ENCODE measurements around the gene KCND1. TPM values are rescaled to one million over a fixed set of nuclear protein-coding genes. Genes with fewer than 3 reads are reported as not detected.

Gene KCND1
- polyA plus RNA-seq, 3 donors = 4.9 TPM; not detected in 2

DNA sequence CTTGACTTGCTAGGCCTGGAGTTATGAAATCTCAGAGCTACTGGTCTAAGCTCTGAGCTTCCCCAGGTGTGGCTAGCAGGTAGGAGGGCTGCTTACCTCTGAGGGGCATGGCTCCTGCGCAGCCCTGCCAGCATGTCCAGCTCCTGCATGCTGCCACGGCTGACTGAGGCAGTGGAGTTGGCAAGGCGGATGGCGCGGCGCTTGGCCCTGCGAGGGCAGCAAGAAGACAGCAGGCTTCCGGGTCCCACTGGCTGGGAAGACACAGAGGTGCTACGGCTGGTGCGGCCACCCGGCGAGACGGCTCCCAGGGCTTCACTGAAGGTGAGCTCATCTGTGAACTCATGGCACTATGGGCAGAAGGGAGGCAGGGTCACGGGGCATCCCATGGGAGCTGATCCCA lies 5.7 kb downstream of the KCND1 start:
- Histone ChIP-seq H3K79me2 (ENCODE audit: insufficient read depth, low read length) (no peaks in the 10 kb centered on the region), H4K20me1 (ENCODE audit: insufficient read depth, low read length) (no peaks in the 10 kb centered on the region), H3K4me3 (replicated peaks in 1 of 3; ENCODE audit: low read depth in 2 of 3, low read length in 3 of 3) (no peak overlapping the region), H3K4me1 (ENCODE audit: control insufficient read depth in 1 of 2, insufficient read depth in 2 of 2, low read length in 2 of 2) (peaks cover 0 to under 1% of the 10 kb centered on the region in 2 donors), H2AFZ (ENCODE audit: insufficient read depth, low read depth, low read length, poor library complexity, severe bottlenecking) (no peak overlapping the region), H3K4me2 (replicated peaks; ENCODE audit: extremely low read depth, low read length, poor library complexity, severe bottlenecking) (no peak overlapping the region), H3K36me3 (replicated peaks in 1 of 2; ENCODE audit: control insufficient read depth in 1 of 2, insufficient read depth in 2 of 2, low read length in 2 of 2) (no peaks in the 10 kb centered on the region), H3K9ac (ENCODE audit: insufficient read depth, low read length, poor library complexity, severe bottlenecking) (no peak overlapping the region), H3K27me3 (ENCODE audit: control insufficient read depth in 2 of 2, insufficient read depth in 2 of 2, low read length in 2 of 2) (no peaks in the 10 kb centered on the region), H3K27ac (ENCODE audit: low read depth in 1 of 2, low read length in 2 of 2) (no peak overlapping the region), H3K9me3 (replicated peaks in 1 of 2; ENCODE audit: control insufficient read depth in 1 of 2, insufficient read depth in 1 of 2, low read length in 2 of 2) (no peaks in the 10 kb centered on the region)
- Mint-ChIP-seq H3K4me1 (no peaks in the 10 kb centered on the region), H3K9me3 (no peaks in the 10 kb centered on the region), H3K36me3 (peaks cover 0 to 8% of the 10 kb centered on the region in 2 donors), H3K27me3 (ENCODE audit: low read depth in 3 of 3) (peaks cover under 1 to 16% (median 6%) of the 10 kb centered on the region in 3 donors), H3K4me3 (no peak overlapping the region), H3K27ac (no peak overlapping the region)
- TF ChIP-seq, protein P1, sequence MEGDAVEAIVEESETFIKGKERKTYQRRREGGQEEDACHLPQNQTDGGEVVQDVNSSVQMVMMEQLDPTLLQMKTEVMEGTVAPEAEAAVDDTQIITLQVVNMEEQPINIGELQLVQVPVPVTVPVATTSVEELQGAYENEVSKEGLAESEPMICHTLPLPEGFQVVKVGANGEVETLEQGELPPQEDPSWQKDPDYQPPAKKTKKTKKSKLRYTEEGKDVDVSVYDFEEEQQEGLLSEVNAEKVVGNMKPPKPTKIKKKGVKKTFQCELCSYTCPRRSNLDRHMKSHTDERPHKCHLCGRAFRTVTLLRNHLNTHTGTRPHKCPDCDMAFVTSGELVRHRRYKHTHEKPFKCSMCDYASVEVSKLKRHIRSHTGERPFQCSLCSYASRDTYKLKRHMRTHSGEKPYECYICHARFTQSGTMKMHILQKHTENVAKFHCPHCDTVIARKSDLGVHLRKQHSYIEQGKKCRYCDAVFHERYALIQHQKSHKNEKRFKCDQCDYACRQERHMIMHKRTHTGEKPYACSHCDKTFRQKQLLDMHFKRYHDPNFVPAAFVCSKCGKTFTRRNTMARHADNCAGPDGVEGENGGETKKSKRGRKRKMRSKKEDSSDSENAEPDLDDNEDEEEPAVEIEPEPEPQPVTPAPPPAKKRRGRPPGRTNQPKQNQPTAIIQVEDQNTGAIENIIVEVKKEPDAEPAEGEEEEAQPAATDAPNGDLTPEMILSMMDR (IDR thresholded peaks at IDR 0.05) = no peak
- WGBS (ENCODE audit: insufficient coverage) = over 99% methylated on average over 13 of the region's 14 CpGs
- intact Hi-C loops (cut with micrococcal nuclease) = loop anchor here in 1 of 2 donors (10.0 kb wide), 1 partner anchor 69 kb away; no protein-coding TSS in a partner anchor
- no peak for DNase-seq

DNA sequence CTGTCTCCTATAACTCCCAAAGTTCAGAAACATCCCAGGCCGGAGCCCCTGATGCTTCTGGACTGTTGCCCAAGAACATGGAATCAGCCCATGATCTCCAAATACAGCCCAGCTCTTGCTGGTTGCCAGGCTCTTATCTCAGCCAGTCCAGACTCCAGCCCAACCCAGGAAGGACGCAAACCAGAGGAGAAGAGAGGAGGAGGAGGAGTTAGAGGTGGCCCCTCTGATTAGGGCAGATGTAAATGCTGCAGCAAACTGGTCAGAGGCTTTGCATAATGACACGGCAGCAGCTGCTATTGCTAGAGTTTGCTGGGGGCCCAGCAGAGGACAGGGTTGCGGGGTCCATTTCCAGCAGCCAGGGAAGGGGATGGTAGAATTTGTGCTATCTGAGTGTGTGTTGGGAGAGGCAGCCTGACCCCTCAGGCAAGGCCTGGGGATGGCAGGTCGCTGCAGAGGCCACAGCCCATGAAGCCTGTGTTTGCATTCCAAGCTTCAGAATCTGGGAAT lies 10.0 kb downstream of the KCND1 start:
- H4K20me1 ChIP-seq (ENCODE audit: insufficient read depth, low read length) = no peaks in the 10 kb centered on the region
- H3K4me3 Mint-ChIP-seq = no peak overlapping the region
- H3K27me3 Mint-ChIP-seq (ENCODE audit: low read depth in 3 of 3) = peaks cover 0 to 12% (median 0%) of the 10 kb centered on the region in 3 donors
- H3K36me3 Mint-ChIP-seq = peaks cover 0 to 8% of the 10 kb centered on the region in 2 donors
- no peaks in the 10 kb centered on the region for H3K27me3 ChIP-seq (ENCODE audit: control insufficient read depth in 2 of 2, insufficient read depth in 2 of 2, low read length in 2 of 2)
- H3K79me2 ChIP-seq (ENCODE audit: insufficient read depth, low read length) = peaks cover 6% of the 10 kb centered on the region
- no peak overlapping the region for H3K4me3 ChIP-seq (replicated peaks in 1 of 3; ENCODE audit: low read depth in 2 of 3, low read length in 3 of 3)
- no peak overlapping the region for H3K9ac ChIP-seq (ENCODE audit: insufficient read depth, low read length, poor library complexity, severe bottlenecking)
- DNase-seq = no peak
- H3K9me3 ChIP-seq (replicated peaks in 1 of 2; ENCODE audit: control insufficient read depth in 1 of 2, insufficient read depth in 1 of 2, low read length in 2 of 2) = no peaks in the 10 kb centered on the region
- TF ChIP-seq, protein P1 (IDR thresholded peaks at IDR 0.05) = no peak
- peaks cover 25% of the 10 kb centered on the region in 2 donors for H3K4me1 ChIP-seq (ENCODE audit: control insufficient read depth in 1 of 2, insufficient read depth in 2 of 2, low read length in 2 of 2)
- H3K9me3 Mint-ChIP-seq = peaks cover 0 to 14% (median 0%) of the 10 kb centered on the region in 7 donors
- intact Hi-C loops (cut with micrococcal nuclease) = loop anchor here in 1 of 2 donors (10.0 kb wide), 1 partner anchor 73 kb away; no protein-coding TSS in a partner anchor
- no peak overlapping the region for H3K4me2 ChIP-seq (replicated peaks; ENCODE audit: extremely low read depth, low read length, poor library complexity, severe bottlenecking)
- H3K27ac Mint-ChIP-seq = peak overlapping the region in 1 of 7 donors; percentile 70
- no peaks in the 10 kb centered on the region for H3K36me3 ChIP-seq (replicated peaks in 1 of 2; ENCODE audit: control insufficient read depth in 1 of 2, insufficient read depth in 2 of 2, low read length in 2 of 2)
- no peak overlapping the region for H3K27ac ChIP-seq (ENCODE audit: low read depth in 1 of 2, low read length in 2 of 2)
- H2AFZ ChIP-seq (ENCODE audit: insufficient read depth, low read depth, low read length, poor library complexity, severe bottlenecking) = no peak overlapping the region
- H3K4me1 Mint-ChIP-seq = peaks cover 21% of the 10 kb centered on the region
- 60% methylated on average over 3 of the region's 5 CpGs for WGBS (ENCODE audit: insufficient coverage)
